ENCODE measurements around the gene DDX51. TPM values are rescaled to one million over a fixed set of nuclear protein-coding genes. Genes with fewer than 3 reads are reported as not detected.

Gene DDX51
- total RNA-seq, 1 donor from 2014 or later, result 10.2 TPM

DNA sequence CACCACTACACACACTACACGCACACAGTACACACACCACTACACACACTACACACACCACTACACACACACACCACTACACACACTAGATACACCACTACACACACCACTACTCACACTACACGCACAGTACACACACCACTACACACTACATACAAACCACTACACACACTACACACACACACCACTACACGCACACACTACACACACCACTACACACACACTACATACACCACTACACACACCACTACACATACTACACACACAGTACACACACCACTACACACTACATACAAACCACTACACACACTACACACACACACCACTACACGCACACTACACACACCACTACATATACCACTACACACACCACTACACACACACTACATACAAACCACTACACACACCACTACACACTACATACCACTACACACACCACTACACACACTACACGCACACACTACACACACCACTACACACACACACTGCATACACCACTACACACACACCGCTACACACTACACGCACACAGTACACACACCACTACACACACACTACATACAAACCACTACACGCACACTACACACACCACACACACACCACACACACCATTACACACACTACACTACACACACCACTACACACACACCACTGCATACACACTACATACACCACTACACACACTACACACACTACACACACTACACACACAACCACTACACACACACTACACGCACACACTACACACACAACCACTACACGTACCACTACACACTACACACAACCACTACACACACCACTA is 11.9 kb upstream of the DDX51 start:
- TF ChIP-seq, protein P1, sequence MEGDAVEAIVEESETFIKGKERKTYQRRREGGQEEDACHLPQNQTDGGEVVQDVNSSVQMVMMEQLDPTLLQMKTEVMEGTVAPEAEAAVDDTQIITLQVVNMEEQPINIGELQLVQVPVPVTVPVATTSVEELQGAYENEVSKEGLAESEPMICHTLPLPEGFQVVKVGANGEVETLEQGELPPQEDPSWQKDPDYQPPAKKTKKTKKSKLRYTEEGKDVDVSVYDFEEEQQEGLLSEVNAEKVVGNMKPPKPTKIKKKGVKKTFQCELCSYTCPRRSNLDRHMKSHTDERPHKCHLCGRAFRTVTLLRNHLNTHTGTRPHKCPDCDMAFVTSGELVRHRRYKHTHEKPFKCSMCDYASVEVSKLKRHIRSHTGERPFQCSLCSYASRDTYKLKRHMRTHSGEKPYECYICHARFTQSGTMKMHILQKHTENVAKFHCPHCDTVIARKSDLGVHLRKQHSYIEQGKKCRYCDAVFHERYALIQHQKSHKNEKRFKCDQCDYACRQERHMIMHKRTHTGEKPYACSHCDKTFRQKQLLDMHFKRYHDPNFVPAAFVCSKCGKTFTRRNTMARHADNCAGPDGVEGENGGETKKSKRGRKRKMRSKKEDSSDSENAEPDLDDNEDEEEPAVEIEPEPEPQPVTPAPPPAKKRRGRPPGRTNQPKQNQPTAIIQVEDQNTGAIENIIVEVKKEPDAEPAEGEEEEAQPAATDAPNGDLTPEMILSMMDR (IDR thresholded peaks at IDR 0.05; ENCODE audit: insufficient read depth, low read depth, low read length), result no peak
- TF ChIP-seq EZH2 (IDR thresholded peaks at IDR 0.05; ENCODE audit: insufficient read depth, low read length), result no peak
- H3K4me2 ChIP-seq (ENCODE audit: low read length), result no peak overlapping the region
- H4K20me1 ChIP-seq (ENCODE audit: insufficient read depth, low read length), result peaks cover 58% of the 10 kb centered on the region
- H3K4me1 ChIP-seq (ENCODE audit: insufficient read depth, low read length), result no peaks in the 10 kb centered on the region
- H3K9me3 ChIP-seq (ENCODE audit: insufficient read depth, low read depth, low read length), result peaks cover 27% of the 10 kb centered on the region
- H3K27ac Mint-ChIP-seq (ENCODE audit: unreplicated experiment), result no peak overlapping the region
- no peaks in the 10 kb centered on the region for H3K27me3 ChIP-seq (ENCODE audit: insufficient read depth, low read length)
- H3K4me3 Mint-ChIP-seq (ENCODE audit: unreplicated experiment), result no peak overlapping the region
- H3K36me3 ChIP-seq (ENCODE audit: insufficient read depth, low read length), result peaks cover 15% of the 10 kb centered on the region
- FAIRE-seq (no peak), DNase-seq (ENCODE audit: low read depth) (no peak)
- H3K9me3 Mint-ChIP-seq (ENCODE audit: unreplicated experiment), result peaks cover 2% of the 10 kb centered on the region
- H3K27ac ChIP-seq (ENCODE audit: low read depth, low read length), result no peak overlapping the region
- peaks cover 3% of the 10 kb centered on the region for H3K27me3 Mint-ChIP-seq (ENCODE audit: low read depth, unreplicated experiment)
- no peak overlapping the region for H3K9ac ChIP-seq (ENCODE audit: low read length)
- no peaks in the 10 kb centered on the region for H3K4me1 Mint-ChIP-seq (ENCODE audit: low read depth, unreplicated experiment)
- H2AFZ ChIP-seq (ENCODE audit: low read depth, low read length), result no peak overlapping the region
- H3K36me3 Mint-ChIP-seq (ENCODE audit: low read depth, unreplicated experiment), result peaks cover 3% of the 10 kb centered on the region
- no peak overlapping the region for H3K4me3 ChIP-seq (ENCODE audit: insufficient read depth, low read depth, low read length)
- H3K79me2 ChIP-seq (ENCODE audit: insufficient read depth, low read length), result no peaks in the 10 kb centered on the region

DNA sequence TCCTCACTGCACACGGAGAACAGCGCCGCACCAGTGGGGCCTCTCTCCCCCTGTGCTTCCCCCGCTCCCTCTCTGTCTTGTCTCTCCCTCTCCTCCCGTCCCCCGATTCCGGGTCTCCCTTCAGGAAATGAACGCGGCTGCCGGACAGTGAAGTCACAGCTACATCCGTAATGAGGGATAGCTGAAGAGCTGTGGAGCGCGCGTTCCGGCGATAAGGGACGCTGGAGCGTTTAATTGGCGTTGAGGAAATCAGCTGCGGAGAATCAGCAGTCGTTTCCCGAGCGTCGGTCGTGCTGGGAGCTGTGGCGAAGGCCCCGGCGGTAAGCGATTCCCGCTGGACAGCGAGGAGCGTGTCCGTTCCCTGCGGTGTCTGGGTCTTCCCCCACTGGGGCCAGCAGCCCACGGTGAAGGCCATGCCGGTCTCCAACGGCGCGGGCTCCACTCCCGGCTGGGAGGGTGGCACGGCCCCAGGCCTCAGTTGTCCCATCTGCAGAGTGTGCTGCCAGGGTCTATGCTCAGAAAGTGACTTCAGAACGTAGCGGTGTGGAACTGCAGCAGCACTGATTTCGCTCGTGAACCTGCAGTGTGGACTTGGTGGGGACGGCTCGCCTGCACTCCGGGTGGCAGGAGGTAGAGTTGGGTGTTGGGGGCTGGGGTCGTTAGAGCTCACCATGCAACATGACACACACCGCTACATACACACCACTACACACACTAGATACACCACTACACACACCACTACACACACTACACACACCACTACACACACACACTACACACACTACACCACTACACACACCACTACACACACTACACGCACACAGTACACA is 11.0 kb upstream of the DDX51 start:
- DNase-seq (ENCODE audit: low read depth), result no peak
- Mint-ChIP-seq H3K27ac (ENCODE audit: unreplicated experiment) (no peak overlapping the region), H3K9me3 (ENCODE audit: unreplicated experiment) (peaks cover 2% of the 10 kb centered on the region), H3K36me3 (ENCODE audit: low read depth, unreplicated experiment) (peaks cover 1% of the 10 kb centered on the region), H3K4me1 (ENCODE audit: low read depth, unreplicated experiment) (no peaks in the 10 kb centered on the region), H3K4me3 (ENCODE audit: unreplicated experiment) (no peak overlapping the region), H3K27me3 (ENCODE audit: low read depth, unreplicated experiment) (peaks cover 1% of the 10 kb centered on the region)
- Histone ChIP-seq H3K4me3 (ENCODE audit: insufficient read depth, low read depth, low read length) (no peak overlapping the region), H3K27ac (ENCODE audit: low read depth, low read length) (no peak overlapping the region), H3K79me2 (ENCODE audit: insufficient read depth, low read length) (no peaks in the 10 kb centered on the region), H3K4me1 (ENCODE audit: insufficient read depth, low read length) (no peaks in the 10 kb centered on the region), H3K4me2 (ENCODE audit: low read length) (no peak overlapping the region), H4K20me1 (ENCODE audit: insufficient read depth, low read length) (peaks cover 55% of the 10 kb centered on the region), H3K9ac (ENCODE audit: low read length) (no peak overlapping the region), H3K9me3 (ENCODE audit: insufficient read depth, low read depth, low read length) (peaks cover 27% of the 10 kb centered on the region), H3K36me3 (ENCODE audit: insufficient read depth, low read length) (peaks cover 15% of the 10 kb centered on the region), H3K27me3 (ENCODE audit: insufficient read depth, low read length) (no peaks in the 10 kb centered on the region), H2AFZ (ENCODE audit: low read depth, low read length) (no peak overlapping the region)
- TF ChIP-seq, protein P1 (IDR thresholded peaks at IDR 0.05; ENCODE audit: insufficient read depth, low read depth, low read length), result no peak
- no peak for TF ChIP-seq EZH2 (IDR thresholded peaks at IDR 0.05; ENCODE audit: insufficient read depth, low read length)
- no peak for FAIRE-seq

All from astrocyte (in vitro differentiated cells and primary cell).